ENCODE results near the gene DYNLRB1. TPM values are rescaled to one million over a fixed set of nuclear protein-coding genes. Genes with fewer than 3 reads are reported as not detected.

The DYNLRB1 gene
- total and polyA plus RNA-seq, 2 of the 13 experiments (the other 11 are each of a cell fraction or from before 2014, with no cell fraction given): 140 to 244 TPM

GRCh38 chr20:34512266-34512954 is 3.8 kb upstream of the DYNLRB1 start (continued):
- TF ChIP-seq ZNF562 (CRISPR knock-in tag; IDR thresholded peaks at IDR 0.05; ENCODE audit: borderline replicate concordance) (no peak; the same call in 1 of the 2 replicates), BCLAF1 (IDR thresholded peaks at IDR 0.05) (no peak), KLF13 (CRISPR knock-in tag; IDR thresholded peaks at IDR 0.05) (no peak), EZH2 (conservative IDR thresholded peaks at IDR 0.05; ENCODE audit: low read depth, low read length) (no peak), THRA (CRISPR knock-in tag; IDR thresholded peaks at IDR 0.05; ENCODE audit: borderline replicate concordance) (no peak), DPF2 (CRISPR knock-in tag; IDR thresholded peaks at IDR 0.05; ENCODE audit: borderline replicate concordance, low read depth) (peak; percentile 46; the same call in 1 of the 2 replicates), CEBPG (CRISPR knock-in tag; IDR thresholded peaks at IDR 0.05) (peak; percentile 59), ZNF598 (CRISPR knock-in tag; IDR thresholded peaks at IDR 0.05; ENCODE audit: borderline replicate concordance) (no peak), ZZZ3 (CRISPR knock-in tag; IDR thresholded peaks at IDR 0.05; ENCODE audit: borderline replicate concordance) (no peak), ZNF382 (CRISPR knock-in tag; IDR thresholded peaks at IDR 0.05; ENCODE audit: borderline replicate concordance) (no peak), ELK4 (CRISPR knock-in tag; IDR thresholded peaks at IDR 0.05; ENCODE audit: borderline replicate concordance) (no peak), ATF7 (IDR thresholded peaks at IDR 0.05) (no peak), ATF7 (CRISPR knock-in tag; IDR thresholded peaks at IDR 0.05) (no peak), ZNF530 (CRISPR knock-in tag; IDR thresholded peaks at IDR 0.05; ENCODE audit: low read depth) (no peak), TRAFD1 (CRISPR knock-in tag; IDR thresholded peaks at IDR 0.05; ENCODE audit: borderline replicate concordance) (no peak), THAP11 (CRISPR knock-in tag; IDR thresholded peaks at IDR 0.05) (peak; percentile 26; the same call in 1 of the 2 replicates)
- TF ChIP-seq, protein P1, sequence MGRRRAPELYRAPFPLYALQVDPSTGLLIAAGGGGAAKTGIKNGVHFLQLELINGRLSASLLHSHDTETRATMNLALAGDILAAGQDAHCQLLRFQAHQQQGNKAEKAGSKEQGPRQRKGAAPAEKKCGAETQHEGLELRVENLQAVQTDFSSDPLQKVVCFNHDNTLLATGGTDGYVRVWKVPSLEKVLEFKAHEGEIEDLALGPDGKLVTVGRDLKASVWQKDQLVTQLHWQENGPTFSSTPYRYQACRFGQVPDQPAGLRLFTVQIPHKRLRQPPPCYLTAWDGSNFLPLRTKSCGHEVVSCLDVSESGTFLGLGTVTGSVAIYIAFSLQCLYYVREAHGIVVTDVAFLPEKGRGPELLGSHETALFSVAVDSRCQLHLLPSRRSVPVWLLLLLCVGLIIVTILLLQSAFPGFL (CRISPR knock-in tag; IDR thresholded peaks at IDR 0.05): no peak
- TF ChIP-seq, protein P2, sequence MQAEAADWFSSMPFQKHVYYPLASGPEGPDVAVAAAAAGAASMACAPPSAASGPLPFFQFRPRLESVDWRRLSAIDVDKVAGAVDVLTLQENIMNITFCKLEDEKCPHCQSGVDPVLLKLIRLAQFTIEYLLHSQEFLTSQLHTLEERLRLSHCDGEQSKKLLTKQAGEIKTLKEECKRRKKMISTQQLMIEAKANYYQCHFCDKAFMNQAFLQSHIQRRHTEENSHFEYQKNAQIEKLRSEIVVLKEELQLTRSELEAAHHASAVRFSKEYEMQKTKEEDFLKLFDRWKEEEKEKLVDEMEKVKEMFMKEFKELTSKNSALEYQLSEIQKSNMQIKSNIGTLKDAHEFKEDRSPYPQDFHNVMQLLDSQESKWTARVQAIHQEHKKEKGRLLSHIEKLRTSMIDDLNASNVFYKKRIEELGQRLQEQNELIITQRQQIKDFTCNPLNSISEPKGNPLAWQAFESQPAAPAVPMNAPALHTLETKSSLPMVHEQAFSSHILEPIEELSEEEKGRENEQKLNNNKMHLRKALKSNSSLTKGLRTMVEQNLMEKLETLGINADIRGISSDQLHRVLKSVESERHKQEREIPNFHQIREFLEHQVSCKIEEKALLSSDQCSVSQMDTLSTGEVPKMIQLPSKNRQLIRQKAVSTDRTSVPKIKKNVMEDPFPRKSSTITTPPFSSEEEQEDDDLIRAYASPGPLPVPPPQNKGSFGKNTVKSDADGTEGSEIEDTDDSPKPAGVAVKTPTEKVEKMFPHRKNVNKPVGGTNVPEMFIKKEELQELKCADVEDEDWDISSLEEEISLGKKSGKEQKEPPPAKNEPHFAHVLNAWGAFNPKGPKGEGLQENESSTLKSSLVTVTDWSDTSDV (CRISPR knock-in tag; IDR thresholded peaks at IDR 0.05): no peak

All from HepG2 (cell line).